NCI-H526 treated with DMSO at 0.1 percent for 48 hours (cell line): ENCODE results near the gene ST3GAL3.
A peak's percentile ranks its signal among the peaks of the same experiment; 100 is the strongest.
"Not testable (repeated sequence)": the region's sequence is repeated elsewhere in the genome, so short reads cannot be mapped to it uniquely, and the experiment has no call there.

Experiments used
- DNase-seq: peaks from one replicate; lab custom pipeline; 2025; lab: John Stamatoyannopoulos, UW

The ST3GAL3 gene

GRCh38 chr1:43703836-43704235 lies 3.5 kb upstream of the ST3GAL3 start:
- no peak for DNase-seq

GRCh38 chr1:43704838-43705237 lies 2.5 kb upstream of the ST3GAL3 start:
- no peak for DNase-seq

GRCh38 chr1:43705334-43705733 lies 2.0 kb upstream of the ST3GAL3 start:
- DNase-seq: no peak

- no peak for DNase-seq
These were observed 1.2 kb upstream of the ST3GAL3 start for GRCh38 chr1:43705982-43706597.

- DNase-seq: no peak
These were observed 642 bp upstream of the ST3GAL3 start for GRCh38 chr1:43706598-43707189.

GRCh38 chr1:43708002-43708410 lies 670 bp downstream of the ST3GAL3 start:
- peak; percentile 69 for DNase-seq

DNA sequence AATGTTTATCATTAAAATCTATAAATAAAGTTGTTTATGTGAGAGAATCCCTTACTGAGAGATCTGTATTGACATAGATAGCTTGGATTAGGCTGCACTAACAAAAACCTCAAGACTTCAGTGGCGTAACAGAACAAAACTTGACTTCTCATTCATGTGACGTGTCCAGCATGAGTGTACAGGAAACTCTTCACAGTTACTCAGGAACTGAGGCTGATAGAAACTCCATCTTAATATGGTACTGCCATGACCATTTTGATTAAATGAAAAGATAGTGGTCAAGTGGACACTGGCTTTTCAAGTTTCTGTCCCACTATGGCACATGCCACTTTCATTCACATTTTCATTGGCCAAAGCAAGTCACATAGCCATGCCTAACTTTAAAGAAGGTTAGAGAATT lies 3.7 kb downstream of the ST3GAL3 start:
- no peak for DNase-seq

DNA sequence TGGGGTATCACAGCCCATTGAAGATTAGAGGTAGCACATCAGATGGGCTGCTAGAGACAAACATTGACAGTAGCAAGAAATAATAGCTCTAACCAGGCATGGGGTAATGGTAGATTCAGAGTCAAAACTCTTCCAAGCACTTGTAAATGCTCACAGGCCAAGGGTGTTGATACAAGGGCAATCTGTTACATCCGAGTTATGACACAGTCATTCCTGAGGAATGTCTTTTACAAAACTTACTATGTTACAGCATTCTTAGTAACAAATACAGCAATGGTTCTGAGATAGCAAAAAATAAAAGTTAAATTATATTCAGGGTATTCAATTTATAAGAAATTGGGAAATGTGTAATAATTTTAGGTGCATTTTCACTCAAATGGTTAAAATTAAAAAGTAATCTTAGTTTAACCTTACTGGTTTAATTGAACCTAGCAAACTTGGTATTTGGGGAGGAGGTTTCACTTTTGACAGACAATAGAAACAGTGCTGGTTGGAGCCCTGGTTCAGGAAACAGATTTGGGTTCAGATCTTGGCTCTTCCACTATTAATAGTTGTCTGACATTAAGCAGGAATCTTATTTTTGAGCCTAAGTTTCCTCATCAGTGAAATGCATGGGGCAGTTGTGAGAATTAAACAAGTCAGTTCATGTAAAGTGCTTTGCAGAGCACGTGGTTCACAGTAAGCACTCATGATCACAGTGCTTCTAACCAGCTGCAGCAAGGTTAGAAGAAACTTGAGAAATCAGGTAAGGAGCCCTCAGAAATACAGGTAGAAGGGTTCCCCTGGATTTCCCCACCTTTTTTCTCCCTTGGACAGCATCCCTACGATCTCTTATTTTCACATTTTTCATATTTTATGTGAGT lies 4.4 kb downstream of the ST3GAL3 start:
- no peak for DNase-seq

GRCh38 chr1:43716559-43717281 lies 9.4 kb downstream of the ST3GAL3 start:
- DNase-seq: no peak

- DNase-seq: no peak
These were observed 11.7 kb downstream of the ST3GAL3 start for GRCh38 chr1:43719063-43719462.

DNA sequence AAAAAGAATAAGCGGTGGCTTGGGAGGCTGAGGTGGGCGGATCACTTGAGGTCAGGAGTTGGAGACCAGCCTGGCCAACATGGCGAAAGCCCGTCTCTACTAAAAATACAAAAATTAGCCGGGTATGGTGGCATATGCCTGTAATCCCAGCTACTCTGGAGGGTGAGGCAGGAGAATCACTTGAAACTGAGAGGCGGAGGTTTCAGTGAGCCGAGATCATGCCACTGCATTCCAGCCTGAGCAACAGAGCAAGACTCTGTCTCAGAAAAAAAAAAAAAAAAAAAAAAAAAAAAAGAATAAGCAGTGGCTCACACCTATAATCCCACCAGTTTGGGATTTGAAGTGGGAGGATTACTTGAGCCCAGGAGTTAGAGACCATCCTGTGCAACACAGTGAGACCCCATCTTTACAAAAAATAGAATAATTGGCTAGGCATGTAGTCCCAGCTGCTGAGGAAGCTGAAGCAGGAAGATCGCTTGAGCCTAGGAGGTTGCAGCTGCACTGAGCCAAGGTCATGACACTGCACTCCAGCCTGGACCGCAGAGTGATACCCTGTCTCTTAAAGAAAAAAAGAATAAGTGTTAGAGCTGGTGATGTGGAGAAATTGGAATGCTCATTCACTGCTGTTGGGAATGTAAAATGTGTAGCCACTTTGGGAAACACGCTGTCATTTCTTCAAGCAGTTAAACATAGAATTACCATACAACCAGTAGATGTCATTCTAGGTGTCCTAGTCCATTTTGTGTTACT lies 12.5 kb downstream of the ST3GAL3 start:
- not testable (repeated sequence) for DNase-seq

GRCh38 chr1:43722810-43723209 lies 15.5 kb downstream of the ST3GAL3 start:
- DNase-seq: no peak

DNA sequence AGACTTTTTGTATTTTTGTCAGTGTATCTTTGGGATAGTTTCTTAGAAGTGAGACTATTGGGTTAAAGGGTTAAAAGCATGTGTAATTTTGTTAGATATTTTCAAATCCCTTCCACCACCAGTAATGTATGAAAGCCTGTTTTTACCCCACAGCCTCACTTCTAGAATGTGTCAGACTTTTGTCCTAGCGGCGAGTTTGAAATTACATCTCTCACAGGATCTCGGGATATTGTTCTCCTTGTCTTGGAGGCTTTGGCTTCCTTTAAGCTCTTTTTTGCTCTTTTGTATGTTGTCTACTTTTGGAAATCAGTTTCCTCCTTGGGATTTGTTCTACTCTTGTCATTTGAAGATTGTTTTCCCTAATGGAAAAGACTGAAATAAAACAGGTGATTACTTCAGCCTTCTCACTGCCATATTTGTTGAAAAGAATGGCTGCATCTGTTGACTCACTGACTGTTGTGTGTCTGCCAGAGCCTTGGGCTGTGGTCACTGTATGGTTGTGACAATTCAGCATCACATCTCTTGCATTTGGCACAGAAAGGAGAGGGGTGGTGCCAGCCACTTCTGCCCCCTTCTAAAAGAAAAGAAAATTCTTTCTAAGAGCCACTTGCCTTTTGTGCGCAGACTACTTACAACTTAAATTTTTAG lies 22.6 kb downstream of the ST3GAL3 start:
- DNase-seq: no peak

- no peak for DNase-seq
These were observed 24.7 kb downstream of the ST3GAL3 start for GRCh38 chr1:43731867-43732531.

DNA sequence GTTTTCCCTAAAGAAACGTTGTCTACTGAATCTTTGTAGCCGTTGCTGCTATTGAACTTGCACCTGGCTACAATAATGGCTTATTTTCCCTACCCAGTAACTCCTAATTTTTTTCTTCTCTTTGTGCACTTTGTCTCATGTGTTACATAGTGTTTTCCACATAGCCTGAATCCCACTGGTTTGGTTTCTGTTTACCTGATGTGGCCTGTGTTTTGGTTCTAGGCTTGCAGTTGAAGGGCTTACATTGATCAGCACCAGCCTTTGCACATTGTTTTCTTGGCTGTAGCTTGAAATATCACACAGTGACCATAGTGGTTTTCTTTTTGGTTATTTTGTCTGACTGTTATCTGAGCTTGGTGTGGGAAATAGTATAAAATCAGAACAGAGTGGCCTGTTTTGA lies 29.5 kb downstream of the ST3GAL3 start:
- DNase-seq: no peak

DNA sequence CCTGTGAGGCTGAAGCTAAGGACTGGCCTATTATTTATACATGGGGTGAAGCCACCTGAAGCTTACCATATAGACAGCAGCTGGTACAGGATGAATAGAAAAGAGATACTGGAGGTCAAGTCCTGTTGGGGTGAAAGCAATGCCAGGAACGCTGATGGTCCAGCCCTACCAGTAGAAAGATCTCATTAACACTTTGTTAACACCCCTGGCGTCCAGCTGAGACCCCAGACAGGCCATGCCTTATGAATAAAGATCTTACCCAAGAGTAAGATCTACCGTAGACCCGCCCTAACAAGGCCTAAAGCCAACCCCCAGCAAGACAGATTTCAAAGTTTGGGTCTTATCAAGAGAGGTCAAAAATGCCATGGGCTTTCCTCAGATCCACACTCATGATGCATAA lies 34.7 kb downstream of the ST3GAL3 start:
- no peak for DNase-seq

- DNase-seq: no peak
These were observed 35.9 kb downstream of the ST3GAL3 start for GRCh38 chr1:43743206-43743605.

DNA sequence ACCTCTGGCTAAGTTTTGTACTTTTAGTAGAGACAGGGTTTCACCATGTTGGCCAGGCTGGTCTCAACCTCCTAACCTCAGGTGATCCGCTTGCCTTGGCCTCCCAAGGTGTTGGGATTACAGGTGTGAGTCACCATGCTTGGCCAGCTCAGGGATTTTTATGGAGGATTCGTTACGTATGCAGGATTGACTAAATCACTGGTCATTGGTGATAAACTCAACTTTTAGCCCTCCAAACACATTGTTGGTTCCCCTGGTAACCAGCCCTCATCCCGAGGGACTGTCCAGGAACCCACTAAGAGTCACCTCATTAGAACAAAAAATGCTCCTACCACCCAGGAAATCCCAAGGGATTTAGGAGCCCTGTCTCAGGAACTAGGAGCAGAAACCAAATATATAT lies 40.4 kb downstream of the ST3GAL3 start:
- DNase-seq: no peak

DNA sequence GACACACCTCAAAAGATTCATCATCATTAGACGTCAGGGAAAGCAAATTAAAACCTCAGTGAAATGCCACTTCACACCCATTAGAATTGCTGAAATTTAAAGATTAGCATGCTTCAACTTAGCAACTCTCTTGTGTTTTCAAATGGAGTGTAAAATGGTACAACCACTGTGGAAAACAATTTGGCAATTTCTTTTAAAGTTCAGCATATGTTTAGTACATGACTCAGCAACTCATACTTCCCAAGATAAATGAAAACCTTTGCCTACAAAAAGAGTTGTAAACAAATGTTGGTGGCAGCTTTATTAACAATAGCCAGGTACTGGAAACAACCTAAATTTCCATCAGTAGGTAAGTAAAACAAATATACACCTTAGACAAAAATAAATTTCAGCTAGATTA lies 42.7 kb downstream of the ST3GAL3 start:
- DNase-seq: no peak

- DNase-seq: no peak
These were observed 46.1 kb downstream of the ST3GAL3 start for GRCh38 chr1:43753422-43753821.

DNA sequence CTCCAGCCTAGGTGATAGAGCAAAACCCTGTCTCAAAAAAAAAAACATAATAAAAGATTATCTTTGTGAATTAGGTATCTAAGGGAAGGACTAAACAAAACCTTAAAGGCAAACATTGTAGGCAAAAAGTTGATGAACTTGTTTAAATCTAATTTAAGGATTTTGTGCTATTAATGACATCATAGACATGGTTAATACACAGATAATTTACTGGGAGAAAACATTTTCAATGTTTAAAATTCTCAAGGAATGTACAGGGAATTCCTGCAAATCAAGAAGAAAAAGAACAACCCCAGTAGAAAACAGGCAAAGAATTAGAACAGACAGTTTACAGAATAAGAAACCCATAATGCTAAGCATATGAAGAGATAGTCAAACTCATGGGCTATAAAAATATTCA lies 47.6 kb downstream of the ST3GAL3 start:
- no peak for DNase-seq
